Small intestine (tissue), 16 donors: ENCODE measurements around the gene TNFAIP1. TPM values are rescaled to one million over a fixed set of nuclear protein-coding genes. Genes with fewer than 3 reads are reported as not detected.
"Not testable (repeated sequence)": the region's sequence is repeated elsewhere in the genome, so short reads cannot be mapped to it uniquely, and the experiment has no call there.

ENCODE experiments used
- DNase-seq, 2 donors: peaks; one replicate each; pipeline versions ENCODE4 v3.0.0 to v3.0.0-alpha.2; 2013
- FAIRE-seq: peaks from 2 replicates; lab custom pipeline; 2012; peaks lifted over from hg19 to GRCh38; lab: Jason Lieb, UNC
- H3K27ac ChIP-seq, 3 donors: one replicate each; pipeline ENCODE4 v1.5.1; 2013; ENCODE audit warnings: low read length in 2 of 3, mild to moderate bottlenecking in 2 of 3, control low read depth in 1 of 3, inconsistent platforms in 1 of 3, low read depth in 1 of 3, moderate library complexity in 1 of 3
- H3K27me3 ChIP-seq, 3 donors: one replicate each; pipeline ENCODE4 v1.6.1; 2013; ENCODE audit warnings: low read length in 3 of 3, inconsistent platforms in 1 of 3; ENCODE audit not compliant: control insufficient read depth in 3 of 3, insufficient read depth in 3 of 3
- H3K36me3 ChIP-seq, 3 donors: one replicate each; pipeline ENCODE4 v1.6.1; 2013; ENCODE audit warnings: low read length in 3 of 3, inconsistent platforms in 1 of 3, low read depth in 1 of 3, mild to moderate bottlenecking in 1 of 3, moderate library complexity in 1 of 3; ENCODE audit not compliant: control insufficient read depth in 3 of 3, insufficient read depth in 2 of 3
- H3K4me1 ChIP-seq, 3 donors: one replicate each; pipeline ENCODE4 v1.6.1; 2013; ENCODE audit warnings: low read length in 2 of 3, inconsistent platforms in 1 of 3, low read depth in 1 of 3, mild to moderate bottlenecking in 1 of 3, moderate library complexity in 1 of 3; ENCODE audit not compliant: control insufficient read depth in 3 of 3, insufficient read depth in 2 of 3
- H3K4me3 ChIP-seq, 3 donors: one replicate each; pipeline ENCODE4 v1.5.1; 2013; ENCODE audit warnings: low read length in 3 of 3, control low read depth in 1 of 3, inconsistent platforms in 1 of 3, low read depth in 1 of 3, mild to moderate bottlenecking in 1 of 3, moderate library complexity in 1 of 3
- H3K9me3 ChIP-seq, 2 donors: one replicate each; pipeline ENCODE4 v1.6.1; 2013; ENCODE audit warnings: low read depth in 1 of 2, low read length in 1 of 2; ENCODE audit not compliant: control insufficient read depth in 2 of 2, insufficient read depth in 1 of 2
- WGBS, 3 donors: extraction: QIAGEN DNeasy Blood & Tissue Kit; methylation state at CpG; one replicate each; pipeline ENCODE4 v1.1.7; 2013; 5-methylcytosine and 5-hydroxymethylcytosine counted together
- long read RNA-seq, 10 donors: transcript quantifications; one replicate each; lab custom pipeline, GENCODE V29; 2026
- polyA plus RNA-seq, 4 donors: library from polyadenylated mRNA; stranded (reverse) in 3 of 4; unstranded in 1 of 4; fragments of 200-250 nt in 3 of 4; fragments of 120-200 nt in 1 of 4; gene quantifications; one replicate each; pipeline versions ENCODE4 v1.2.1 to v1.2.3, GENCODE V29; 2013
- donor health status: healthy with polysubstance abuse.
- donor health status: control.
- donor health status: control.
- donor health status: Bipolar disorder and iron deficiency.
- donor health status: healthy.

The TNFAIP1 gene
- 10 to 100 TPM; 16.1 to 30.6 (median 17.5) TPM for polyA plus RNA-seq
- long read RNA-seq, donor 1 = 0 reads
- long read RNA-seq, donor 2, transcript TNFAIP1-201 (7 exons, 3,627 nt) = major isoform, 7 of 7 reads
- long read RNA-seq, donor 2, partial matches to known transcripts = 0 of 7 reads
- long read RNA-seq, donor 2, other reads (novel, unspliced or antisense) = 0 of 7 reads
- long read RNA-seq, donor 3, partial matches to known transcripts = 0 of 2 reads
- long read RNA-seq, donor 3, other reads (novel, unspliced or antisense) = 0 of 2 reads
- long read RNA-seq, donor 4, partial matches to known transcripts = 0 of 1 reads
- long read RNA-seq, donor 4, other reads (novel, unspliced or antisense) = 0 of 1 reads
- long read RNA-seq, donor 5, partial matches to known transcripts = 0 of 4 reads
- long read RNA-seq, donor 5, other reads (novel, unspliced or antisense) = 0 of 4 reads
- long read RNA-seq, donor 6, transcript TNFAIP1-201 (7 exons, 3,627 nt) = major isoform, 10 of 26 reads
- long read RNA-seq, donor 6, partial matches to known transcripts = 16 of 26 reads
- long read RNA-seq, donor 6, other reads (novel, unspliced or antisense) = 0 of 26 reads
- long read RNA-seq, donor 7, transcript TNFAIP1-201 (7 exons, 3,627 nt) = major isoform, 10 of 79 reads
- long read RNA-seq, donor 7, partial matches to known transcripts = 10 of 79 reads
- long read RNA-seq, donor 7, other reads (novel, unspliced or antisense) = 59 of 79 reads
- long read RNA-seq, donor 8 = 0 reads
- long read RNA-seq, donor 9, partial matches to known transcripts = 0 of 1 reads
- long read RNA-seq, donor 9, other reads (novel, unspliced or antisense) = 0 of 1 reads
- long read RNA-seq, donor 10, transcript TNFAIP1-201 (7 exons, 3,627 nt) = major isoform, 9 of 23 reads
- long read RNA-seq, donor 10, partial matches to known transcripts = 14 of 23 reads
- long read RNA-seq, donor 10, other reads (novel, unspliced or antisense) = 0 of 23 reads

- DNase-seq = peak; percentile 99 to 100
- H3K4me1 ChIP-seq = peaks cover 8 to 17% (median 10%) of the 10 kb centered on the region in 3 donors
- peaks cover 0 to 41% (median 0%) of the 10 kb centered on the region in 3 donors for H3K36me3 ChIP-seq
- WGBS, 3 donors = 0 to 1% (median 1%) methylated on average over 59 to 62 of the region's 62 CpGs
- H3K4me3 ChIP-seq = peak within 1 kb of the TSS; percentile 82 to 100 (median 94)
- H3K27ac ChIP-seq = peak within 1 kb of the TSS; percentile 82 to 100 (median 93)
- FAIRE-seq = peak; percentile 76
- no peaks in the 10 kb centered on the region for H3K9me3 ChIP-seq
- no peaks in the 10 kb centered on the region for H3K27me3 ChIP-seq
Observed at GRCh38 chr17:28335201-28335958, at the start of gene TNFAIP1, which contains the start of gene IFT20. TSS of gene TNFAIP1 (plus strand) at chr17:28335761. CDS start at chr17:28339522, 3,761 bp downstream. TSS of gene IFT20 (minus strand) at chr17:28335472. CDS start at chr17:28331985, 3,487 bp downstream.

GRCh38 chr17:28285965-28286364, 49.6 kb upstream of the TNFAIP1 start:
- H3K36me3 ChIP-seq = no peaks in the 10 kb centered on the region
- no peaks in the 10 kb centered on the region for H3K4me1 ChIP-seq
- FAIRE-seq (no peak), DNase-seq (no peak)
- no peak overlapping the region for H3K27ac ChIP-seq
- H3K4me3 ChIP-seq = no peak overlapping the region
- no peaks in the 10 kb centered on the region for H3K27me3 ChIP-seq
- 48 to 77% (median 64%) methylated on average over 2 of the region's 2 CpGs for WGBS, 3 donors
- H3K9me3 ChIP-seq = no peaks in the 10 kb centered on the region

GRCh38 chr17:28290703-28291102, 44.9 kb upstream of the TNFAIP1 start:
- Histone ChIP-seq H3K27me3 (no peaks in the 10 kb centered on the region), H3K4me1 (no peaks in the 10 kb centered on the region), H3K4me3 (no peak overlapping the region), H3K9me3 (no peaks in the 10 kb centered on the region), H3K27ac (no peak overlapping the region), H3K36me3 (no peaks in the 10 kb centered on the region)
- DNase-seq (no peak), FAIRE-seq (no peak)
- 57 to 71% (median 69%) methylated on average over 2 of the region's 2 CpGs for WGBS, 3 donors

- Histone ChIP-seq H3K36me3 (no peaks in the 10 kb centered on the region), H3K4me3 (no peak overlapping the region), H3K27ac (no peak overlapping the region), H3K4me1 (no peaks in the 10 kb centered on the region), H3K9me3 (no peaks in the 10 kb centered on the region), H3K27me3 (no peaks in the 10 kb centered on the region)
- WGBS, 3 donors = 22 to 61% (median 33%) methylated on average over 1 of the region's 1 CpG
- DNase-seq (no peak), FAIRE-seq (no peak)
Observed at GRCh38 chr17:28291780-28292330, 43.7 kb upstream of the TNFAIP1 start.

- H3K4me3 ChIP-seq, H3K4me1 ChIP-seq, H3K9me3 ChIP-seq, FAIRE-seq, H3K27ac ChIP-seq, H3K36me3 ChIP-seq, DNase-seq, H3K27me3 ChIP-seq: not testable (repeated sequence)
- WGBS, 3 donors = 85 to 91% (median 85%) methylated on average over 12 of the region's 12 CpGs
Observed at GRCh38 chr17:28292878-28293277, 42.7 kb upstream of the TNFAIP1 start.

GRCh38 chr17:28293994-28294393, 41.6 kb upstream of the TNFAIP1 start:
- Histone ChIP-seq H3K9me3 (no peaks in the 10 kb centered on the region), H3K4me1 (no peaks in the 10 kb centered on the region), H3K4me3 (no peak overlapping the region), H3K27me3 (no peaks in the 10 kb centered on the region), H3K36me3 (no peaks in the 10 kb centered on the region), H3K27ac (no peak overlapping the region)
- 83 to 96% (median 84%) methylated on average over 6 of the region's 6 CpGs for WGBS, 3 donors
- DNase-seq (no peak), FAIRE-seq (no peak)

- FAIRE-seq = no peak
- WGBS, 3 donors = 65 to 77% (median 67%) methylated on average over 3 of the region's 3 CpGs
- H3K36me3 ChIP-seq = no peaks in the 10 kb centered on the region
Observed at GRCh38 chr17:28295677-28296578, 39.6 kb upstream of the TNFAIP1 start.

More at GRCh38 chr17:28295677-28296578, 39.6 kb upstream of the TNFAIP1 start:
- H3K9me3 ChIP-seq = no peaks in the 10 kb centered on the region
- H3K27me3 ChIP-seq = no peaks in the 10 kb centered on the region
- no peaks in the 10 kb centered on the region for H3K4me1 ChIP-seq
- DNase-seq = no peak
- no peak overlapping the region for H3K4me3 ChIP-seq
- H3K27ac ChIP-seq = no peak overlapping the region
